Measurements from ENCODE around the gene PCLAF.
"Not testable (repeated sequence)": the region's sequence is repeated elsewhere in the genome, so short reads cannot be mapped to it uniquely, and the experiment has no call there.

PCLAF gene, protein sequence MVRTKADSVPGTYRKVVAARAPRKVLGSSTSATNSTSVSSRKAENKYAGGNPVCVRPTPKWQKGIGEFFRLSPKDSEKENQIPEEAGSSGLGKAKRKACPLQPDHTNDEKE

DNA sequence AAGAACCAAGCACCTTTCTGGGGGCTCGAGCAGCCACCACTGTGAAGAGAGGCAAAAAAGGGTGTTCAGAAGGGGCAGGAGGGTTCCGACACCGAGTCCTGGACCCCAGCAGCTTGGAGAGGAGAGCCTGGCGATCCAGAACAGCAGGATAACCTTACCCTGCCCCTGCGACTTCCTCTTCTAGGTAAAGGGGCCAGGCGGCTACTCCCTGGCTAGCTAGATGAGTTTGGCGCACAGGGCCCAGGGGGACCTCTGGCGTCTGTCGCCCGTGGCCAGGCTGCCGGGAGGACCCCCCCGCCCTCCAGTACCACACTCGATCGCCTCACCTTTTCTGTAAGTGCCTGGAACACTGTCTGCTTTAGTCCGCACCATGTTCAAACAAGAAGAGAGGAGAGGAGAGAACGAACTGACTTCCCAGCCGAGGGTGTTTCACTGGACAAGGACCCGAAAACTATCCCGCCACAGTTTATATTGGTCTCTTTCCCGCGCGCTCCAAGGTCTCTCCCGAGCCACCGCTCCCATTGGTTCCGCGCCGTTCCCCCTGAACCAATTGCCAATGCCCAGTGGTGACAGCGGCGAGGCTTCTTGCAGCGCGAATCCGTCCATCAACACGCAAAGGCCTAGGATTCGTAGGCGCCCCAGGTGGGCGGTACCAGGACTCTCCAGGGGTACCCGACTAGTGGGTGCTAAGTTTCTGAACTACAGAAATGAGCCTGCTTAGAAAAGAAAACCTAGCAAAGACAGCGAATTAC lies at the start of gene PCLAF:
TSS of gene PCLAF (minus strand) at position 442 of the 752 bp plus-strand sequence. CDS start at position 372, 70 bp downstream.
- DNase-seq, result peak; percentile 95

DNA sequence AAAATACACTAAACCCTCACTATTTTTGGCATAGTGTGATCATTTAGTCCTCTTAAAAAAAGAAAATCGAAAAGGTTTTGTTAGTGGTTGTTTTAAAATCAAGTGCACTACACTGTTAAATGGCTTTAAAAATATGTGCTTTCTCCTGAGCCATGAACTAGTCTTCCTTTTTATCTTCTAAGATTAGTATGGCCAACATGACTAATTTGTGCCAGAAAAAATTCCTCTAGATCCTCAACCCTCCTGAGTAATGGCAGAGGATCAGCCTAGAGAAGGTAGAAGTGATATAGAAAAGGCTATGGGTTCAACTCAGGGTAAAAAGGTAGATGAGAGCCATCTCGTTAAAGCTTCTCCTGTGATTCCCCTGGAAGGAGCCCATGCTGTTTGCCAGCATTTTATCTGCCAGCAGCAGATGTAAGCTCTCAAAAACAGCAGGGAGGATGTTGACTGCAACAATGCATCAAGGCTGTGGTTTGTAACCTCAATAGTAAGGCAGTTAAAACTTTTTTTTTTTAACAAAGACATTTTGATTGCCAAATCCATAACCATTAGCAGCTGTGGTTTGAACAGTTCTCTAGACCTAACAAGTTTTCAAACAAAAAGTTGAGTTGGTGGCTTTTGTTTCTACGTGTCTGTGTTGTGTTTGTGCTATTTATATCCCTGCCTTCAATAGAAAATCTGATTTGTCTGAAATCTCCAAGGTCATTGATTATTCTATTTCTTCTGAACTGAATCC lies 48.9 kb upstream of the PCLAF start:
- DNase-seq, result no peak

DNA sequence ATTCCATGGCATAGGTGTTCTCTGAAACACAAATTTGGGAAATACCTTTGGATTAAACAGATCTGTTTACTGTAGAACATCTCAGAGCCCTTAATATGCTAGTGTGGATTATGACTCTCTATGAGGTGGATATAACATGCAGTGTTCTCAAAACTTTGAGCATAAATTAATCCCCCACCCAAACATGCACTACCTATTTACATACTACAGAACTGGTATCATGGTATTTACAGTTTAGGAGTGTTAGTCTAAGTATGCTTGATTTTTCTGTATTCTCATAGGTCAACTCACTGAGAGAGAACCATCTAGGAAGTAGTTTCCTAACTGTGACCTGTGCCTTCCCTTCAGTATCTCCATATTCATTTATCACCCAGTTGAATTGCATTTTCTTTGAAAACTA lies 48.2 kb upstream of the PCLAF start:
- no peak for DNase-seq

DNA sequence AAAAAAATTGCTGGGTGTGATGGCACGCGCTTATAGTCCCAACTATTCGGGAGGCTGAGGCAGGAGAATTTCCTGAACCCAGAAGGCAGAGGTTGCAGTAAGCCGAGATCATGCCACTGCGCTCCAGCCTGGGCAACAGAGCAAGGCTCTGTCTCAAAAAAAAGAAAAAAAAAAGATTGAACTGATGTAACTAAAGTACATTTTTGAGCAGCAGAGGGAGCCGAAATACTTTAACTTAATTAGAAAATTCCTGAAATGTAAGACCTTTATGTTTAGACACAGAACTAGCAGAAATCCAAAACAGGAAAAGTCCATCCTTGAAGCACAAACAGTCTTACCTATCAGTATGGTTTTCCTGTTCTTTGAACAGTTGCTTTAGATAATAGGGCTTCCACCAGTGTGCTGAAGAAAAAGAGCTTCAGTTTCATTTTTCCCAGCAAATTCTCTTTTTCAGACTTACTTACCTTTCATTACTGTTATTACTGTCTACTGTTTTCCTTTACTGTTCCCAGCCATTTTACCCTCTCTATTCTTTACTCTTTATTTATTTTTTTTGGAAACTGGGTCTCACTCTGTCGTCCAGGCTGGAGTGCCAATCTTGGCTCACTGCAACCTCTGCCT lies 45.7 kb upstream of the PCLAF start:
- DNase-seq, result no peak

DNA sequence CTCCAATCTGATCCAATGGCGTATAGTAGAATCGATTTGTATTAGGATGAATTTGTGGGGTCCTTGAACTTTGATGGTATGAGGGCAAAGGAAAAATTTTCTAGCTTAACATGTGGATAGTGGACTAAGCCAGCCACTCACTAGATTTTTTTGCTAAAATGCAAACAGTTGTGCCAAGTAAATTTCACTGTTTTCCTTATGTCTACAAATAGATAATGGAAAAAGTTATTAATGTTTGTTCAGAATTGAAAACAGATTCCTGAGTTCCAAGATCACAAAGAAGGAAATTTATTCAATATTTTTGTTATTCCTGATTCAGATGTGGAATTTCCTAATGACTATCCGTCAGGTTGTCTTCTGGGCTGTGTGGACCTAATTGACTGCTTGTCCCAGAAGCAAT lies 44.0 kb upstream of the PCLAF start:
- DNase-seq, result no peak

DNA sequence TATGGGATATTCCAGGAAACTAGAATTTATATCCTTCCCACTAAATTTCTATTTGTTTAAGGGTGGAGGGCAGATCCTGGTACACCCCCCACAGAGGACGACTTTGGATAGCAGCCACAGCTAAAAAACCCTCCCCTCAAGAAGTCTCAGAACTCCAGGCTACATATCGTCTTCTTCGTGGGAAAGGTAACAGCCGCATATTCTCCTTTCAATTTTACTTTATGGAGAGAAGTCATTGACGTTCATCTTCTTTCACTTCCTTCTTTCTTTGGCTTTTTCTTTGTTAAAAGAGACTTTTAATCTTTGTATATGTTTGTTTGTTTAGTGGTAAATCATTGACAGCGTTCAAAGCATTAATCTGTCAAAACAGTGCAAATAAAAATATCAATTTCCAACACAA lies 42.7 kb upstream of the PCLAF start:
- DNase-seq, result no peak

DNA sequence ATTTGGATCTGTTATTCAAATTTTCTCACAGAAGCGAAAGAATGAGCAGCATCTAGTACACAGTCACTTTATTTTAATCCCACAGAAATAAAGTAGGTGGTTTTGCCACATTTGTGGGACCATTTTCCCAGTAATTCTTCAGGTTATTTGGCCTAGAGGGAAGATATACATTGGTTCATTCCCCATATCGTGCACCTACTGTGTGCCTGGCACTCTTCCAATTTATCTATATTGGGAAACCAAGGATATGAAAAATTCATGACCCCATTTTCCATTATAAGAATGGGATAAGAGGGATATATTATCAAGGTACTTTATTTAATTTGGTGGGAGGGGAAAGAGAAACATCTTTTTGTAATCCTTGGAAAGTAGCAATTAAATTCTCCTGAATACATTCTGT lies 41.5 kb upstream of the PCLAF start:
- no peak for DNase-seq

DNA sequence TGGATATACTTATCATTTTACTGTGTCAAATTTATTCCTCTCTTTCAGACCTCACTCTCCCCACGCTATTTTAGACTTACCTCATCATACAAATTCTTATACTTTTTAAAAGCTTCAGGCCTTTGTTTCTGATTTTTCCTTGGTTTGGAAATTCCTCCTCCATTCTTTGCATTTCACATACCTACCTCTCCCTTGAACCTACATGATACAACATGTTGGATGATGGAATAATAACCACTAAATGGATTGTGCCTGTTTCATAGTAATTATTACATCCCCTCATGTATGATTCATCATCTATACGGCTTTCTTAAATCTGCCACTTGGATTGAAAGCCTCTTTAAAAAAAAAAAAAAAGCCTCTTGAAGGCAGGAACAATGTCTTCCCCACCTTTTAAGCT lies 31.0 kb upstream of the PCLAF start:
- DNase-seq, result no peak

DNA sequence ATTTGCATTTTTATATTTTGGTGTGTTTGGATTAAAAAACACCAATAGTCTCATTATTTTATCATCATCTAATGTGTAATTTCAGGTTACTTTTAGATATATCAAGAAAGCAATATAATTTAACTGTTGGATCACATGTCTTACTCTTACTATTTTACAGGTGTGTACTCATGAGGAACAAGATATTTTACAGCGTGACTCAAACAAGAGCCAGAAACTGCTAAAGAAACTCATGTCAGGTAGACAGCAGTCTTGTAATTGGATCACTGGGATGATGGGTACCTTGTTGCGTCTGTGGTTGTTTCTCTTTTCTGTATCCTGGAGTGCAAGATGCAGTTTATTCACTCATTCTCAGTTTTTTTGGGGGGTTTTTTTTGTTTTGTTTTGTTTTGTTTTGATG lies 19.3 kb upstream of the PCLAF start:
- DNase-seq, result no peak

DNA sequence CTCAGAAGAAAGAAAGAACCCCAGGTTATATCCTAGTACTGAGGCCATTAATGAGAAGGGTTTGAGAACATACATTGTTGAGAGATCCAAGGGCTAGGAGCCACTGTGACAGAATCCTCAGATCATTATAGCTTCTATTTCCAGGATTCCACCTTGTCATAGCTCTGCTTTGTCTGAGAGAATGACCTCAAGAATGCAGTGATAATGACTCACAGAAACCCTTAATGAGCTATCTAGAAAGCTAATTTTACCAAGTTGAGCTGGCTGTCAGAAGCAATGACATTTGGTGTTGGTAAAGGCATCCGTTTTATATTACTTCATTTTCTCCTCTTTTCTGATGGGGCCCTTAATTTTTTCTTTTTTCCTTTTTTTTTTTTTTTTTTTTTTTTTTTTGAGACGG lies 17.3 kb upstream of the PCLAF start:
- no peak for DNase-seq

DNA sequence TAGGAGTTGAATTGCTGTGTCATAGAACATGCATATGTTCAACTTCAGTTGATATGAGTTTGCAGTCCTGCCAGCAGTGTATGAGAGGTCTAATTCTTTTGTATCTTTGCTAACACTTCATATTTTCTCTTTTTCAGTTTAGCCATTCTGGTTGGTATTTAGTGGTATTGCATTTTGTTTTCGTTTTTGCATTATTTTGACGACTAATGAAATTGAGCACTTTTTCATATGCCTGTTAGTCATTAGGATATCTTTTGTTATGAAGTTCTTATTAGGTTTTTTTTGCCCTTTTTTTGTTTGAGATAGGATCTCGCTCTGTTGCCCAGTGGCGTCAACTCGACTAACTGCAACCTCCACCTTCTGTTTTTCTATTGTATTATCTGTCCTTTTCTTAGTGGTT lies 15.5 kb upstream of the PCLAF start:
- no peak for DNase-seq

DNA sequence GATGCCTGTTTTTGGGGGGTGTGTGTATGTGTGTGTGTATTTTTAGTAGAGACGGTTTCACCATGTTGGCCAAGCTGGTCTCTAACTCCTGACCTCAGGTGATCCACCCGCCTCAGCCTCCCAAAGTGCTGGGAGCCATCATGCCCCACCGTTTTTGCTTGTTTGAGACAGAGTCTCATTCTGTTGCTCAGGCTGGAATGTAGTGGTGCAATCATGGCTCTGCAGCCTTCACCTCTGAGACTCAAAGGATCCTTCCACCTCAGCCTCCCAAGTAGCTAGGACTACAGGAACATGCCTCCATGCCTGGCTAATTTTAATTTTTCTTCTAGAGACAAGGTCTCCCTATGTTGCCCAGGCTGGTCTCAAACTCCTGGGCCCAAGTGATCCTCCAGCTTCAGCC lies 11.2 kb upstream of the PCLAF start:
- DNase-seq, result not testable (repeated sequence)

DNA sequence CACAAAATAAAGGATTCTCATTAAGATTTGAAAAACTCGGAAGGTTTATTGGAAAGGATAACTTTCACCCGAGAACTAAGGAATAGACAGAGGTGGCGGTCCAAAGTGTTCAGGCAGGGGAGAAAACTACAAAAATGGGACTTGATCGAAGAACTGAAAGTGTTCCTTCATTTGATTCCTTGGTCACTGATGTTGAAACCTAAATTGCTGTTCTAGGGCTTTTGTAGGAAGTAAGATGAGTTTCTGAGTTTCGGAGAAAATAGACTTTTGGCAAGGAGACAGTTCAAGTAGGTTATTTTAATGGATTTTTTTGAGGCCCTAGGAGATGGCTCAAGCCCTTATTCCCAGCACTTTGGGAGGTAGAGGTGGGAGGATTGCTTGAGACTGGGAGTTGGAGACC lies 7.8 kb upstream of the PCLAF start:
- DNase-seq, result no peak

DNA sequence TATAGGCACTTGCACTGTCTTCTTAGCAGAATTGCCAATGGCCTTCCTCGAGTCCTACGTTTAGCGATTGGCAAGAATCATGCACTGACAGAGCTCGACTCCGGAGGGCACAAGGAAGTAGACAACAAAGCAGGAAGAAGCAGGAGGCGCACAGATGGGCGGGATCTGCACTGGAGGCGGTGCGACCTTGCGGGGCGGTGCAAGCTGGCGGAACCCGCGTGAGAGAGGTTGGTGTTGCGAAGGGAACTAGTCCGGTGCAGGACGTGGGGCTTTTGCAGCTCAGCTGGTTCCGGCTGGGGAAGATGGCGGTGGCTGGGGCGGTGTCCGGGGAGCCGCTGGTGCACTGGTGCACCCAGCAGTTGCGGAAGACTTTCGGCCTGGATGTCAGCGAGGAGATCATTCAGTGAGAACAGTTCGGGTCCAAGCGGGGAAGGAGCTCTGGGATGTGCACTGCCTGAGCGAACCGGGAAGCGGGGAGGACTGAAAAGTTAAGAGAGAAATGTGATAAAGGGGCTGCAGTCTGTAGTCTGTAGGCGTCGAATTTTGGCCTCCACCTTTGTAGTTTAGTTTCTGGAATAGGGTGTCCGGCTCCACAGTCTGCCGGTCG lies 6.4 kb upstream of the PCLAF start, which contains the start of gene TRIP4:
TSS of gene TRIP4 (plus strand) at position 275 of the 607 bp plus-strand sequence. CDS start at position 303, 28 bp downstream.
- DNase-seq, result peak; percentile 95

DNA sequence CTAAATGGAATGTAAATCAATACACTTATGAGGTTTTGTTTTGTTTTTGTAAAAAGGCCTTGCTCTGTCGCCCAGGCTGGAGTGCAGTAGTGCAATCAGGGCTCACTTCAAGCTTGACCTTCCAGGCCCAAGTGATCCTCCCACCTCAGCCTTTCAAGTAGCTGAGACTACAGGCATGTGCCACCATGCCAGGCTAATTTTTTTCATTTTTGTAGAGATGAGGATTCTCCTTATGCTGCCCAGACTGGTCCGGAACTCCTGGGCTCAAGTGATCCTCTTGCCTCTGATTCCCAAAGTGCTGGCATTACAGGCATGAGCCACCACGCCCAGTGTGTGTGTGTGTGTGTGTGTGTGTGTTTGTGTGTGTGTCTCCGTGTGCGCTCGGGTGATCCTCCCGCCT lies 5.0 kb upstream of the PCLAF start:
- no peak for DNase-seq

DNA sequence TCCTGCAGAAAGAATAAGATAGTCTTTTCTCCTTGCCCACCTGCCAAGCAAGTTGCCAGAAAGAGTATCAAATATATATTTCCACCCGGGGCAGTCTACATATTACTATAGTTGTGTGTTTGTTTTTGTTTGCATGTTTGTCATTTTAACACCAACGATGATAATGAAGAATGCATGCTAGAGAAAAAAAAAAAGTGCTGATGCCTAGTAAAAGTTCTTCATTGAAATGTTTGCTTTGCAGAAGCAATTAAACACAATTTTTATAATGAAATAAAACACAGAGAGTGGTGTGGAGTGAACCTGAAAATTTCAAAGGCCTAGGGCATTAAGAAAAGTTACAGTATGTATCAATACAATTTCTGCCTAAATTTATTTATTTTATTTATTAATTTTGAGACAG lies 2.5 kb upstream of the PCLAF start:
- DNase-seq, result no peak

DNA sequence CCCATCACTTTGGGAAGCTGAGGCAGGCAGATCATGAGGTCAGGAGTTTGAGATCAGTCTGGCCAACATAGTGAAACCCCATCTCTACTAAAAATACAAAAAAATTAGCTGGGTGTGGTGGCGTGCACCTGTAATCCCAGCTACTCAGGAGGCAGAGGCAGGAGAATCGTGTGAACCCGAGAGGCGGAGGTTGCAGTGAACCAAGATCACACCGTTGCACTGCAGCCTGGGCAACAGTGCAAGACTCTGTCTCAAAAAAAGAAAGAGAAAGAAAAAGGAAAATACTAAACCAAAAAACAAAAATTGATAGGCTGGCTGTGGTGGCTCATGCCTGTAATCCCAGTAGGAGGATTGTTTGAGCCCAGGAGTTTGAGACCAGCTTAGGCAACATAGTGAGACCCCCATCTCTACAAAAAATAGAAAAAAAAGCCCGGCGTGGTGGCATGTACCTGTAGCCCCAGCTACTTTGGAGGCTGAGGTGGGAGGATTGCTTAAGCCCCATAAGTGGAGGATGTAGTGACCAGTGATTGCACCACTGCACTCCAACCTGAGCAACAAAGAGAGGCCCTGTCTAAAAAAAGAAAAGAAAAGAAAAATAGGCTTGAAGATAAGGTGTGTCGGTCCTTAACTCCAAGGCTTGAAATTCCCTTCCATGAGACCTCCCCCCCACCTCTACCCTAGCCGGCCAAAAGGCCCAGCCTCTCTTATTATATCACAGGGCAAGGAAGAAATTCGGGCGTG lies 941 bp downstream of the PCLAF start:
- not testable (repeated sequence) for DNase-seq

DNA sequence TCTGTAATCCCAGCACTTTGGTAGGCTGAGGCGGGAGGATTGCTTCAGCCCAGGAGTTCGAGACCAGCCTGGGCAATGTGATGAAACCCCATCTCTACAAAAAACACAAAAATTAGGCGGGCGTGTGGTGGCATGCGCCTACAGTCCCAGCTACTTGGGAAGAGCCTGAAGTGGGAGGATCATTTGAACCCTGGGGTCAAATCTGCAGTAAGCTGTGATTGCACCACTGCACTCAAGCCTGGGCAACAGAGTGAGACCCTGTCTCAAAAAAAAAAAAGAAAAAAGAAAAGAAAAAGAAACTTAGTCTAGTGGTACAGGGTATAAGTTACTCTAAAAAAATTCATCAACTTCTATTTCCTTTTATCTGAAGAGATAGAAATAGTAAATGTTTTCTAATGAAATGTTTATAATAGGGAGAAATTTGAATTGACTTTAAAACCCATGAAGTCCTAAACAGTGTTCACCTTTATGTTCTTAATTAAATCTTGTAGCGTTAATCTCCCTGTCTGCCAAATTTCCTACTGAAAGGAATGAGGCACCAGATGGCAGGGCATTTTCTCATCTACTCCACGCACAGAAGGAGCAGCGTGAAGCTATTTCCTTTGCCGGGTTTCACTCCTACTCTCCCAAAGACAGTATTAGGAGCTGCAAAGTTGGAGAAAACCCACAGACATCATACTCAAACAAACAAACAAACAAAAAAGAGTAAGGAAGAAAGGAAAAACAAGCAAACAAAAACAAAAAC lies 1.9 kb downstream of the PCLAF start:
- DNase-seq, result no peak

DNA sequence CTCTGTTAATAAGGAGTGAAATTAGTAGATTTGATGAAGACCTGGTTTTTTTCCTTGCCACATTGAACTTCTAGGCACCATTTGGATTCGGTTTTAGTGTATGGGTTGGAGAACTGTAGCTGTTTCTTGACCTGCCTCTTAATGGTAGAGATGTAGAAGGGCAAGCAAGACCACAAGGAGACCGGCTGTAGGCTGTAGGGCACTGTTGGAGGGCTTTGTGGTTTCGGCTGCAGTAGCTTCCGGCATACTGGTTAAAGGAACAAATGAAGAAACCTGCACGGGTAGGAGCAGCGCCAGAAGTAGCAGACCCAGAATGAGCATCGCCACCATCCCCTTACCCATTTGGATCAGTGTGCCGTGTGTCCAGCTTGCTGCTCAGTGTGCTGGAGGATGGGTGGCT lies 7.9 kb downstream of the PCLAF start:
- no peak for DNase-seq

DNA sequence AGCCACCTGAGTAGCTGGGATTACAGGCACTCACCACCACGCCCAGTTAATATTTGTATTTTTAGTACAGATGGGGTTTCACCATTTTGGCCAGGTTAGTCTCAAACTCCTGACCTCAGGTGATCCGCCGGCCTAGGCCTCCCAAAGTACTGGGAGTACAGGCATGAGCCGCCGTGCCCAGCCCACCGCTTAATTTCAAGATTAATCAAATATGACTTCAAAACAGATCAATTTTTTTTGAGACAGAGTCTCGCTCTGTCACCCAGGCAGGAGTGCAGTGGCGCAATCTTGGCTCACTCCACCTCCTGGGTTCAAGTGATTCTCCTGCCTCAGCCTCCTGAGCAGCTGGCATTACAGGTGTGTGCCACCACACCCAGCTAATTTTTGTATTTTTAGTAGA lies 9.9 kb downstream of the PCLAF start:
- DNase-seq, result not testable (repeated sequence)

DNA sequence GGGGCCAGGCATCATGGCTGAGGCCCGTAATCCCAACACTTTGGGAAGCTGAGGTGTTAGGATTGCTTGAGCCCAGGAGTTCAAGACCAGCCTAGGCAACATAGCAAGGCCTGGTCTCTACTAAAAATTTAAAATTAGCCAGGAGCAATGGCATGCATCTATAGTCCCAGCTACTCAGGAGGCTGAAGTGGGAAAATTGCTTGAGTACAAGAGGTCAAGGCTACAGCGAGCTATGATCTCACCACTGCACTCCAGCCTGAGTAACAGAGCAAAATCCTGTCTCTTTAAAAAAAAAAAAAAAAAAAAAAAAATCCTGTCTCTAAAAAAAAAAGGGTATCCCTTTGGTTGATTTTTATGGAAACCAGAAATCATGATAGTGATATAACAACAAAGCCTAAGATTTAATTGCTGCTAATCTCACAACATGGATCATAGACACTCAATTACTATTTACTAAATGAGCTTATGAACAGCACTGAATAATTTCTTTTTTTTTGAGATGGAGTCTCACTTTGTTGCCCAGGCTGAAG lies 12.1 kb downstream of the PCLAF start:
- no peak for DNase-seq

DNA sequence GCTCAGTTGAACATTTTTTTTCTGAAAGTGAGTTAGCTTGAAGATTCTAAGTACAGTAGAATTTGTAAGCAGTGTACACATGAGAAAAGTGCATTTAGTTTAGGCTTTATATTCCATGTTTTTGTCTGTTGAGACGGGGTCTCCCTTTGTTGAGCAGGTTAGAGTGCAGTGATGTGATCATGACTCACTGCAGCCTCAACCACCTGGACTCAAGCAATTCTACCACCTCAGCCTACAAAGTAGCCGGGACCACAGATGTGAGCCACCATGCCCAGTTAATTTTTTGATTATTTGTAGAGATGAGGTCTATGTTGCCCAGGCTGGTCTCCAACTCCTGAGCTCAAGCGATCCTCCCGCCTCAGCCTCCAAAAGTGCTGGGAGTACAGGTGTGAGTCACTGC lies 20.0 kb downstream of the PCLAF start:
- DNase-seq, result no peak
